ENCODE data around the gene SURF4. TPM values are rescaled to one million over a fixed set of nuclear protein-coding genes. Genes with fewer than 3 reads are reported as not detected.
"Not testable (repeated sequence)": the region's sequence is repeated elsewhere in the genome, so short reads cannot be mapped to it uniquely, and the experiment has no call there.

Gene SURF4
- total RNA-seq, 1 donor from 2014 or later: 160 TPM

- no peak for DNase-seq
These were observed 21.5 kb upstream of the SURF4 start for GRCh38 chr9:133397370-133397769.

DNA sequence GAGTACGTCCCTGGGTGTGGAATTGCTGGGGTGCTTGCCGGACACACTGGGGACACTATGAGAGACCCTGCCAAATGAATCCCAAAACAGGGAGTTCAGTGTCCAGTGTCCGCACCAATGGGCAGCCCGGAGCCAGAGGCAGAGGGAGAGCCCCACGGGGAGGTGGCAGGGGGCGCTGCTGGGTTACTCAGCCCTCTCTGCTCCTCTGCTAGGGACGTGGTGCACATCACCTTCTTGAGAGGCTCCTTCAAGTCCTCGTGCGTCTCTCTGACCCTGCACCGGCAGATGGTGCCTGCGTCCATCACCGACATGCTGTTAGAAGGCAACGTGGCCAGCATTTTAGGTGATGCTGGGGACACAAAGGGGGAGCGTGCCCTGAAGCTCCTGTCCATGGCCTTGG lies 21.1 kb upstream of the SURF4 start:
- no peak for DNase-seq

DNA sequence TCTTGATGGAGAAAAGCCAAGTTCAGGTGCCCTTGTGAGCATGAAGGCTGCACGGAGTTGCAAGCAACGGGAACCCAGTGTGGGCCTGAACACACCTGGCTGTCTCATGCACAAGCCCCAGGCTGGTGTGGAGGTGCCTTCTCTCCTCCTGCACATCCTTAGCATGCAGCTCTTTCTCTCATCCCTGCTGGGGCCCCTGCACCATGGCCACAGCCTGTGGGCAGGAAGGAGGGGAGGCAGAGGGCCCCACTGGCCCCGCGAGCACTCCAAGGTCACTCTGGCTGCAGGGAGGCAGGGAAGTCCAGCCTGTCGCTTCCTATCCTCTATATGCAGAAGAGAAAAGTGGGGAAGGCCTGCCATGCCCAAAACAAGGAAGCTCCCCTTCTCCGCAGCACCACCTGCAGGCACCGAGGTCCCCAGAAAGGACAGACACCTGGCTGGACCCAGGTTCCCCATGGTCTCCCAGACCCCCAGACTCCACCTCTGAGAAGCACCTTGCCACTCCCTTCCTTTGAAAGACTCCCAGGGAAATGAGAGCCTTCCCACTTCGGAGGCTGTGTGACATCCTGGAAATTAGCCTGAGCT lies 18.9 kb upstream of the SURF4 start:
- no peak for DNase-seq

DNA sequence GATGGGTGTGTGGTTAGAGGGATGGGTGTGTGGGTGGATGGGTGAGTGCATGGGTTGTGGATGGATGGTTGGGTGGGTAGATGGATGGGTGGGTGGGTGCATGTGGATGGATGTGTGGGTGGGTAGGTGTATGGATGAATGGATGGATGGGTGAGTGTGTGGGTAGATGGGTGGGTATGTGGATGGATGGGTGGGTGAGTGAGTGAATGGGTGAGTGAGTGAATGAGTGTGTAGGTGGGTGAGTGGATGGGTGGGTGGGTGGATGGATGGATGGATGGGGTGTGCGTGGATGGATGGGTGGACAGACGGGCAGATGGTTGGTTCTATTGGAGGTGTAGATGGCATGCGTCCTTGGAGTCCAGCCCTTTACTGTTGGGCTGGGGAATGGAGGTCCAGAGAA lies 17.5 kb upstream of the SURF4 start:
- DNase-seq: no peak

DNA sequence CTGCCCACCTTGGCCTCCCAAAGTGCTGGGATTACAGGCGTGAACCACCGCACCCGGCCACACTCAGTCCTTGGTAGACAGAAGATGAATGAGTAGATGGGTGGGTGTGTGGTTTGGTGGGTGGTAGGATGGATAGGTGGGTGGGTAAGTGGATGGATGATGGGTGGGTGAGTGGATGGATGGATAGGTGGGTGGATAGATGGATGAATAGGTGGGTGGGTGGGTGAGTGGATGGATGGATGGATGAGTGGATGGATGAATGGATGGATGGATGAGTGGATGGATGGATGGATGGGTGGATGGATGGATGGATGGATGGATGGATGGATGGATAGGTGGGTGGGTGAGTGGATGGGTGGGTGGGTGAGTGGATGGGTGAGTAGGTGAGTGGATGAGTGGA lies 16.4 kb upstream of the SURF4 start:
- not testable (repeated sequence) for DNase-seq

DNA sequence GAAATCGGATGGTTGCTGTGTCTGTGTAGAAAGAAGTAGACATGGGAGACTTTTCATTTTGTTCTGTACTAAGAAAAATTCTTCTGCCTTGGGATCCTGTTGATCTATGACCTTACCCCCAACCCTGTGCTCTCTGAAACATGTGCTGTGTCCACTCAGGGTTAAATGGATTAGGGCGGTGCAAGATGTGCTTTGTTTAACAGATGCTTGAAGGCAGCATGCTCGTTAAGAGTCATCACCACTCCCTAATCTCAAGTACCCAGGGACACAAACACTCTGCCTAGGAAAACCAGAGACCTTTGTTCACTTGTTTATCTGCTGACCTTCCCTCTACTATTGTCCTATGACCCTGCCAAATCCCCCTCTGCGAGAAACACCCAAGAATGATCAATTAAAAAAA lies 15.6 kb upstream of the SURF4 start:
- not testable (repeated sequence) for DNase-seq

DNA sequence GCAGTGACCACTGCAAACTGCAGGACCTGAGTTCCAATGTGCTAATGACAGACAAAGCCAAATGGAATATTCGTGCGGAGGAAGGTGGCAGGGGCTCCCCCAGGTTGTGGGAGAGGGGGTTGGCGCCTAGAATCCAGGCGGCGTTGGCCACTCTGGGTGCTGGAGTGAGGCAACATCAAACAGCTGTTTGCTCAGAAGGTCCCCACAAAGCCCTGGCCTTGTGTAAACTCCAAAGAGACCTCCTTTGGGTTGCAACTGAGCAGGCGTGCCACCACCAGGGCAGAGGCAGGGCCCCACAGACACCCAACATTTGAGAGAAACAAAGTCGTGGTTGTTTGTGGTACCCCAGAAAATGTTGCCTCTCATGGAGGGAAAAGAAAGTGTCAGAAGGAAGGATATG lies 14.9 kb upstream of the SURF4 start:
- DNase-seq: no peak

- no peak for DNase-seq
These were observed 13.7 kb upstream of the SURF4 start for GRCh38 chr9:133389562-133389961.

DNA sequence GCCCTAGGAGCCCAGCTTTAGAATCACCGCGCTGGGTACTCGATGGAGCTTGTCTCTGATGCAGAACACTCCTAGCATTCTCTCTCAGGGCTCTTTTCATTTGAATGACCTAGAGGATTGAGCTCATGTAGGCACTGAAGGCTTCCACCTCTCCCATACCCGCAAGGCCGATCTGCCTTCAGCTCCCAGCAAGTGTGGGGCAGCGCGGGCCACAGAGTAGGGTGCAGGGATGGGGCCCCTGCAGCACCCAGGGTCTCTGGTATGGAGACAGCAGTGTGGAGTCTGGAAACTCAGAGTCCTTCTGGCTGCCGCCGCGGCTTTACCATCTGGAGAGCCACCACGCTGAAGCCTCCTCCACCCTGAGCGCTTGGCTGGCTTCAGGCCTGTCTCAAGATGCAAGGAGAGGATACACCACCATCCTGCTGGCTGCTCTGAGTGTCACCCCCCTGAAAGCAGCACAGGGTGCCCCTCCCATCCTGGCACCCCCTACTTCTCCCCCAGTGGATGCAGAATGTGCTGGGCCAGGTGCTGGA lies 13.2 kb upstream of the SURF4 start:
- DNase-seq: no peak

GRCh38 chr9:133387680-133388079 lies 11.8 kb upstream of the SURF4 start:
- peak; percentile 36 for DNase-seq

DNA sequence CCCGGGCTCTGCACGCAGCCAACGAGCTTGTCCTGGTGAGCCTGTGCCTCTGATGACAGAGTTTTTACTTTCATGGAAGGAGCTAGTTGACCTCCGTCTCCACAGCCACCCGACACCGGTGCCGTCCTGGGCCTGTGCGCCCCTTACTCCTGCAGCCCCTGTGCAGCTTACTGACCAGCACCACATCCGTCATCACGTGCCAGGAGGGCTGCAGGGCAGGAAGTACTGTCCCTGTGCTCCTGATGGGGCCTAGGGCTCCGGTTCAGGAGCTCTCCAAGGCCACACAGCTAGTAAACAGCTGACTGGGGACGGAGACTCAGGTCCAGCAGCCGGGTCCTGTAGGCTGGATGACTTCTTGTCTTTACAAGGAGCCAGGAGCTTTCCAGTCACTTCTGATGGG lies 10.5 kb upstream of the SURF4 start:
- no peak for DNase-seq

- DNase-seq: no peak
These were observed 9.6 kb upstream of the SURF4 start for GRCh38 chr9:133385452-133385851.

GRCh38 chr9:133384736-133385321 lies 9.0 kb upstream of the SURF4 start:
- no peak for DNase-seq

GRCh38 chr9:133383438-133383837 lies 7.6 kb upstream of the SURF4 start:
- no peak for DNase-seq

DNA sequence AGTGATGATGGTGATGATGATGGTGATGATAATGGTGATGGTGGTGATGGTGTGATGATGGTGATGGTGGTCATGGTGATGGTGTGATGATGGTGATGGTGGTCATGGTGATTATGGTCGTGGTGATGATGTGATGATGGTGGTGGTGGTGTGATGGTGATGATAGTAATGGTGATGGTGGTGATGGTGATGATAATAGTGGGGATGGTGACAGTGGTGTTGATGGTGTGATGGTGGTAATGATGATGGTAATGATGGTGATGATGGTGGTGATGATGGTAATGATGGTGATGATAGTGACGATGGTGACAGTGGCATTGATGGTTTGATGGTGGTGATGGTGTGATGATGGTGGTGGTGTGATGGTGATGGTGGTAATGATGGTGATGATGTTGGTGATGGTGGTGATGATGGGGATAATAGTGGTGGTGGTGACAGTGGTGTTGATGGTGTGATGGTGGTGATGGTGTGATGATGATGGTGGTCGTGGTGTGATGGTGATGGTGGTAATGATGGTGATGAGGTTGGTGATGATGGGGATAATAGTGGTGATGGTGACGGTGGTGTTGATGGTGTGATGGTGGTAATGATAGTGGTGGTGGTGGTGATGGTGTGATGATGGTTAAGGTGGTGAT lies 6.8 kb upstream of the SURF4 start:
- DNase-seq: no peak

GRCh38 chr9:133380734-133381133 lies 4.9 kb upstream of the SURF4 start:
- DNase-seq: no peak

- DNase-seq: no peak
These were observed 3.6 kb upstream of the SURF4 start for GRCh38 chr9:133379153-133380086.

- no peak for DNase-seq
These were observed 2.6 kb upstream of the SURF4 start for GRCh38 chr9:133378408-133378962.

DNA sequence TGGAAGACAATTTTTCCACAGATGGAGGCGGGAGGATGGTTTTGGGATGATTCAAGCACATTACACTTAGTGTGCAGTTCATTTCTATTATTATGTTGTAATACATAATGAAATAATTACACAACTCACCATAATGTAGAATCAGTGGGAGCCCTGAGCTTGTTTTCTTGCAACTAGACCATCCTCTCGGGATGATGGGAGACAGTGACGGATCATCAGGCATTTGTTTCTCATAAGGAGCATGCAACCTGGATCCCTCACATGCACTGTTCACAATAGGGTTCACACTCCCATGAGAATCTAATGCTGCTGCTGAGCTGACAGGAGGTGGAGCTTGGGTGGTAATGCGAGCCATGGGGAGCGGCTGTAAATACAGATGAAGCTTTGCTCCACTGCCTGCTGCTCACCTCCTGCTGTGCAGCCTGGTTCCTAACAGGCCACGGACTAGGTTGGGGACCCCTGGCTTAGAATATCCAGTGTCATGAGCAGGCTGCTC lies 1.9 kb upstream of the SURF4 start:
- no peak for DNase-seq

- DNase-seq: not testable (repeated sequence)
These were observed 1.4 kb upstream of the SURF4 start for GRCh38 chr9:133377280-133377679.

DNA sequence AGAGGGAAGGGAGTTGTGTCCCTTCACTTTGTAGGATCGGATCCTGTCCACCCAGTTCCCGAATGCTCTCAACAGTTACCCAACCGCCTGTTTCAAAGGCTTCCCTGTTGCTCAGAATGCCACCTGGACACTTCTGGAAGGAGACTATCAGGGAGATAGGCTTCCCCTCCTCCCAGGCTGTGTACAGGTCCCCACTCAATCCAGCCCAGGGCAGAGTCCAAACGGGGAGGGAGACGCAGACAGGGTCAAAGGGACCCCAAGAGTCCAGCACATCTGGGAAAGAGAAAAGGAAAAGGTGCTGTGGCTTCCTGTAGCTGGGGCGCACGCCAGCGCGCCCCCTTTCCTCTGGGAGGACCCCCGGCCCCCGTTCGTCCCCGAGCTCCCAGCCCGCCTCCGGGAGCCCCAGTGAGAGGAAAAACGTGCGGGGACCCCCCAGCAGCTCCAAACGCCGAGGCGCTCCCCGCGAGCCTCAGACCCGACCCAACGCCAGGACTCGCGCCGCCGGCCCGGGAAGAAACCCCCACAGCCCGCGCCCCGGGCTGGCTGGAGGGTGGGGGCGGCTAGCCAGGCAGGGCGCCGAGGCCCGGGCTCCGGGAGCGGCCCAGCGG lies 640 bp downstream of the SURF4 start:
- DNase-seq: peak; percentile 33
